Mesenchymal stem cell (in vitro differentiated cells and primary cell): ENCODE data around the gene SUPT3H.

Source experiments
- DNase-seq: peaks from one replicate; pipeline ENCODE4 v3.0.0-alpha.2; 2013
- H2AFZ ChIP-seq: one replicate; pipeline ENCODE4 v1.6.1; 2013; ENCODE audit warnings: low read depth, mild to moderate bottlenecking, control low read depth, inconsistent platforms, low read length, moderate library complexity
- H2AK5ac ChIP-seq: 2 replicates; pipeline ENCODE4 v1.6.1; 2013; ENCODE audit warnings: low read length, moderate library complexity, mild to moderate bottlenecking, inconsistent platforms; ENCODE audit not compliant: severe bottlenecking
- H2BK120ac ChIP-seq: one replicate; pipeline ENCODE4 v1.6.1; 2013; ENCODE audit warnings: low read depth, mild to moderate bottlenecking, inconsistent platforms, low read length, moderate library complexity
- H2BK12ac ChIP-seq, 2 experiments: one replicate each; pipeline ENCODE4 v1.6.1; 2013; ENCODE audit warnings: inconsistent platforms in 2 of 2, low read length in 2 of 2, mild to moderate bottlenecking in 2 of 2, moderate library complexity in 2 of 2, control low read depth in 1 of 2
- H2BK15ac ChIP-seq: one replicate; pipeline ENCODE4 v1.6.1; 2013; ENCODE audit warnings: mild to moderate bottlenecking, low read depth, inconsistent platforms; ENCODE audit not compliant: poor library complexity, severe bottlenecking
- H2BK5ac ChIP-seq: 2 replicates; pipeline ENCODE4 v1.6.1; 2013; ENCODE audit warnings: low read depth, mild to moderate bottlenecking, low read length, control low read depth, inconsistent platforms; ENCODE audit not compliant: poor library complexity, severe bottlenecking
- H3K14ac ChIP-seq, 2 experiments: one replicate each; pipeline ENCODE4 v1.6.1; 2013; ENCODE audit warnings: inconsistent platforms in 2 of 2, low read length in 2 of 2, control low read depth in 1 of 2, mild to moderate bottlenecking in 1 of 2, moderate library complexity in 1 of 2
- H3K18ac ChIP-seq, 2 experiments: one replicate each; pipeline ENCODE4 v1.6.1; 2013; ENCODE audit warnings: inconsistent platforms in 2 of 2, low read length in 2 of 2, control low read depth in 1 of 2, low read depth in 1 of 2, mild to moderate bottlenecking in 1 of 2
- H3K23ac ChIP-seq, 2 experiments: one replicate each; pipeline ENCODE4 v1.6.1; 2013; ENCODE audit warnings: inconsistent platforms in 2 of 2, low read length in 2 of 2, mild to moderate bottlenecking in 2 of 2, moderate library complexity in 2 of 2, control low read depth in 1 of 2
- H3K27ac ChIP-seq: 2 replicates; pipeline ENCODE4 v1.5.1; 2013; ENCODE audit warnings: mild to moderate bottlenecking, moderate library complexity, low read length, control low read depth, inconsistent platforms; ENCODE audit not compliant: poor library complexity, severe bottlenecking
- H3K27me3 ChIP-seq, 2 experiments: 2 replicates each; pipeline versions ENCODE4 v1.6.1 to v1.7.0; 2013; ENCODE audit warnings: low read length in 2 of 2, mild to moderate bottlenecking in 2 of 2, moderate library complexity in 2 of 2, control low read depth in 1 of 2, inconsistent platforms in 1 of 2; ENCODE audit not compliant: control insufficient read depth in 1 of 2, insufficient read depth in 1 of 2
- H3K36me3 ChIP-seq, 2 experiments: 2 replicates each; pipeline versions ENCODE4 v1.6.1 to v1.7.0; 2013; ENCODE audit warnings: low read length in 2 of 2, control low read depth in 1 of 2, inconsistent platforms in 1 of 2, low read depth in 1 of 2, mild to moderate bottlenecking in 1 of 2; ENCODE audit not compliant: insufficient read depth in 2 of 2, control insufficient read depth in 1 of 2
- H3K4ac ChIP-seq, 2 experiments: one replicate each; pipeline ENCODE4 v1.6.1; 2013; ENCODE audit warnings: inconsistent platforms in 2 of 2, low read length in 2 of 2, mild to moderate bottlenecking in 2 of 2, moderate library complexity in 2 of 2, control low read depth in 1 of 2, low read depth in 1 of 2
- H3K4me1 ChIP-seq: 2 replicates; pipeline ENCODE4 v1.6.1; 2013; ENCODE audit warnings: low read depth, low read length, control low read depth; ENCODE audit not compliant: control insufficient read depth, insufficient read depth
- H3K4me2 ChIP-seq: 2 replicates; pipeline ENCODE4 v1.6.1; 2013; ENCODE audit warnings: low read length, mild to moderate bottlenecking, inconsistent platforms; ENCODE audit not compliant: poor library complexity, severe bottlenecking
- H3K4me3 ChIP-seq, 2 experiments: 2 replicates each; pipeline versions ENCODE4 v1.5.1 to v1.7.0; 2013; ENCODE audit warnings: low read length in 2 of 2, mild to moderate bottlenecking in 2 of 2, control low read depth in 1 of 2, low read depth in 1 of 2; ENCODE audit not compliant: insufficient read depth in 1 of 2
- H3K79me1 ChIP-seq: replicated peaks from 2 replicates; pipeline ENCODE4 v1.6.1; 2013; ENCODE audit warnings: mild to moderate bottlenecking, control low read depth, low read length, inconsistent platforms; ENCODE audit not compliant: poor library complexity, severe bottlenecking
- H3K9ac ChIP-seq: 2 replicates; pipeline ENCODE4 v1.7.0; 2013; ENCODE audit warnings: mild to moderate bottlenecking, low read length, moderate library complexity
- H3K9me3 ChIP-seq: 2 replicates; pipeline ENCODE4 v1.7.0; 2013; ENCODE audit warnings: mild to moderate bottlenecking, low read length; ENCODE audit not compliant: control insufficient read depth
- H4K8ac ChIP-seq: one replicate; pipeline ENCODE4 v1.6.1; 2013; ENCODE audit warnings: inconsistent platforms, mild to moderate bottlenecking, low read length, moderate library complexity
- H4K91ac ChIP-seq: one replicate; pipeline ENCODE4 v1.6.1; 2013; ENCODE audit warnings: mild to moderate bottlenecking, low read length, inconsistent platforms
- WGBS: methylation state at CpG from one replicate; pipeline ENCODE4 v1.1.7; 2013; ENCODE audit warnings: mixed read lengths; 5-methylcytosine and 5-hydroxymethylcytosine counted together

The SUPT3H gene

DNA sequence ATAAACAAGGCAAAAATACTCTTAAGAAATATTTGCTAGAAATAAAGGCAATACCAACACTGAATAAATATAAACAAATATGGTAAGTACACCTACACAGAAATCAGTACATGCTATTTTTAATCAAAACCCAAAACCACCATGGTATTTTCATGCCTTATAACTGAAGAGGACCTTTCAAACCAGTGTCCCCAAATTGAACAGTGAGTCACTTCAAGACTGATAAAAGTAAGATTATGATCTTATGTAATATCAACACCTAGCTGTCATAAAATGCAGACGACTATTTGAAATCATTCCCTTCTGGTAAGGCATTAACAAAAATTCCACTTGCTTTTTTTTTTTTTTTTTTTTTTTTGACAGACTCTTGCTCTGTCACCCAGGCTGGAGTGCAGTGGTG lies 206.4 kb downstream of the SUPT3H start:
- no peak overlapping the region for H3K27ac ChIP-seq
- WGBS = 73% methylated on average over 1 of the region's 1 CpG
- H2AFZ ChIP-seq = no peak overlapping the region
- no peak overlapping the region for H3K4me3 ChIP-seq
- H2BK120ac ChIP-seq = no peak overlapping the region
- no peak overlapping the region for H3K4me2 ChIP-seq
- H3K18ac ChIP-seq = no peak overlapping the region
- H3K27me3 ChIP-seq = no peaks in the 10 kb centered on the region
- no peak overlapping the region for H2AK5ac ChIP-seq
- H3K23ac ChIP-seq = no peak overlapping the region
- no peaks in the 10 kb centered on the region for H3K4me1 ChIP-seq
- no peak overlapping the region for H3K4ac ChIP-seq
- H3K14ac ChIP-seq = no peak overlapping the region
- H4K91ac ChIP-seq = no peak overlapping the region
- H3K9ac ChIP-seq = no peak overlapping the region
- H4K8ac ChIP-seq = no peak overlapping the region
- H3K79me1 ChIP-seq = peaks cover 4% of the 10 kb centered on the region
- no peaks in the 10 kb centered on the region for H3K36me3 ChIP-seq
- no peak overlapping the region for H2BK12ac ChIP-seq
- no peak overlapping the region for H2BK5ac ChIP-seq
- no peak for DNase-seq
- no peak overlapping the region for H2BK15ac ChIP-seq
- H3K9me3 ChIP-seq = no peaks in the 10 kb centered on the region

- H2AFZ ChIP-seq = no peak overlapping the region
- no peaks in the 10 kb centered on the region for H3K27me3 ChIP-seq
- no peak overlapping the region for H3K4me3 ChIP-seq
- no peak overlapping the region for H3K4ac ChIP-seq
- H3K79me1 ChIP-seq = peaks cover 3% of the 10 kb centered on the region
- no peak overlapping the region for H3K9ac ChIP-seq
- no peak overlapping the region for H3K4me2 ChIP-seq
- H2BK15ac ChIP-seq = no peak overlapping the region
- no peak for DNase-seq
- H3K27ac ChIP-seq = no peak overlapping the region
- H3K9me3 ChIP-seq = no peaks in the 10 kb centered on the region
- no peak overlapping the region for H2BK120ac ChIP-seq
- no CpG with 5 or more reads among the region's 2 CpGs for WGBS
- no peak overlapping the region for H2BK12ac ChIP-seq
- no peak overlapping the region for H4K91ac ChIP-seq
- H3K18ac ChIP-seq = no peak overlapping the region
- H2AK5ac ChIP-seq = no peak overlapping the region
- no peak overlapping the region for H3K23ac ChIP-seq
- H3K4me1 ChIP-seq = no peaks in the 10 kb centered on the region
- no peak overlapping the region for H2BK5ac ChIP-seq
- no peak overlapping the region for H3K14ac ChIP-seq
- no peaks in the 10 kb centered on the region for H3K36me3 ChIP-seq
- H4K8ac ChIP-seq = no peak overlapping the region
Observed at GRCh38 chr6:45170309-45170708, 207.4 kb downstream of the SUPT3H start.

DNA sequence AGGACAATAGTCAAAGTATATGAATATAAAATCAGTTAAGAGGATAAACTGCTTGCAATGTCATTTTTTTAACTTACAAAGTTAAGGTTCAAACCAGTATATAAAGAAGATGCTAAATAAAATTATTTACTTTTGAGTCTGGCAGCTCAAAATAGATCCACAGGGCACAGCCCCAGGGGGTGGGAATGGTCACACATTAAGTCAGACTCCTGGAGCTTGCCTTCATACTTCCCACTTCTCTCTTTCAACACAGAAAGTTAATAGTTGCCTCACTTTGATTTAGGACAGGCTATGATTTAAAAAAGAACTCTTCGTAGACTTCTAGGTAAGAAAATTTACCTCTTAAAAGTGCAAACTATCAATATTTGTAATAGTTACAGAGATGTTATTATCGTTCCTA lies 207.9 kb downstream of the SUPT3H start:
- no CpG with 5 or more reads among the region's 2 CpGs for WGBS

GRCh38 chr6:45163952-45164766 lies 213.6 kb downstream of the SUPT3H start:
- Histone ChIP-seq H4K91ac (no peak overlapping the region), H3K27ac (no peak overlapping the region), H3K4ac (no peak overlapping the region), H3K4me1 (no peaks in the 10 kb centered on the region), H3K4me2 (no peak overlapping the region), H3K4me3 (no peak overlapping the region), H2AFZ (no peak overlapping the region), H3K9ac (no peak overlapping the region), H2BK5ac (no peak overlapping the region), H4K8ac (no peak overlapping the region), H3K18ac (no peak overlapping the region), H3K9me3 (no peaks in the 10 kb centered on the region), H3K14ac (no peak overlapping the region), H2BK12ac (no peak overlapping the region), H2BK15ac (no peak overlapping the region), H3K36me3 (no peaks in the 10 kb centered on the region), H2BK120ac (no peak overlapping the region), H3K27me3 (no peaks in the 10 kb centered on the region), H2AK5ac (no peak overlapping the region), H3K79me1 (peaks cover 3% of the 10 kb centered on the region), H3K23ac (no peak overlapping the region)
- 88% methylated on average over 3 of the region's 3 CpGs for WGBS
- DNase-seq = peak; percentile 6

More for the DNA sequence above, 207.9 kb downstream of the SUPT3H start:
- Histone ChIP-seq H3K23ac (no peak overlapping the region), H2AFZ (no peak overlapping the region), H2BK5ac (no peak overlapping the region), H3K79me1 (peaks cover 2% of the 10 kb centered on the region), H3K18ac (no peak overlapping the region), H3K14ac (no peak overlapping the region), H3K4ac (no peak overlapping the region), H3K4me2 (no peak overlapping the region), H2AK5ac (no peak overlapping the region), H3K36me3 (no peaks in the 10 kb centered on the region), H3K4me3 (no peak overlapping the region), H4K8ac (no peak overlapping the region), H2BK12ac (no peak overlapping the region), H3K27me3 (no peaks in the 10 kb centered on the region), H2BK15ac (no peak overlapping the region), H3K4me1 (no peaks in the 10 kb centered on the region), H4K91ac (no peak overlapping the region), H2BK120ac (no peak overlapping the region), H3K27ac (no peak overlapping the region), H3K9me3 (no peaks in the 10 kb centered on the region), H3K9ac (no peak overlapping the region)
- no peak for DNase-seq
